ENCODE measurements around the gene DECR2. TPM values are rescaled to one million over a fixed set of nuclear protein-coding genes. Genes with fewer than 3 reads are reported as not detected.

DECR2 gene
- total and polyA plus RNA-seq, 2 of the 13 experiments (the other 11 are each of a cell fraction or from before 2014, with no cell fraction given), result 36.3 to 44.6 TPM

GRCh38 chr16:391885-392335 lies 9.8 kb upstream of the DECR2 start (continued):
- TF ChIP-seq ZKSCAN5 (CRISPR knock-in tag; IDR thresholded peaks at IDR 0.05), result peak; percentile 99
- no peak for TF ChIP-seq SOX13 (IDR thresholded peaks at IDR 0.05)
- TF ChIP-seq SOX13 (CRISPR knock-in tag; conservative IDR thresholded peaks at IDR 0.05 in 1 of 2, IDR thresholded peaks at IDR 0.05 in 1 of 2), result no peak
- TF ChIP-seq IRF2 (CRISPR knock-in tag; IDR thresholded peaks at IDR 0.05), result 0 out of 2 replicates have a peak, but pooled peaks have one; percentile 29
- TF ChIP-seq ZNF678 (CRISPR knock-in tag; IDR thresholded peaks at IDR 0.05), result no peak
- TF ChIP-seq ZNF501 (CRISPR knock-in tag; IDR thresholded peaks at IDR 0.05), result peak; percentile 39; the same call in 1 of the 2 replicates
- peak; percentile 84; the same call in 1 of the 2 replicates for TF ChIP-seq CBX5 (CRISPR knock-in tag; IDR thresholded peaks at IDR 0.05; ENCODE audit: borderline replicate concordance)
- TF ChIP-seq ZMYM2 (CRISPR knock-in tag; IDR thresholded peaks at IDR 0.05), result peak; percentile 91
- TF ChIP-seq RXRA (CRISPR knock-in tag; IDR thresholded peaks at IDR 0.05), result 0 out of 2 replicates have a peak, but pooled peaks have one; percentile 24
- TF ChIP-seq CTCF (CRISPR knock-in tag; IDR thresholded peaks at IDR 0.05), result peak; percentile 97
- TF ChIP-seq MXI1 (IDR thresholded peaks at IDR 0.05; ENCODE audit: borderline replicate concordance, low read depth, low read length), result 0 out of 3 replicates have a peak, but pooled peaks have one; percentile 40
- 0 out of 2 replicates have a peak, but pooled peaks have one; percentile 32 for TF ChIP-seq HNRNPL (IDR thresholded peaks at IDR 0.05; ENCODE audit: low read depth, low read length)
- peak; percentile 45; the same call in 1 of the 2 replicates for TF ChIP-seq ZNF574 (CRISPR knock-in tag; IDR thresholded peaks at IDR 0.05)
- TF ChIP-seq ZNF12 (CRISPR knock-in tag; IDR thresholded peaks at IDR 0.05), result peak; percentile 58; the same call in 1 of the 2 replicates
- TF ChIP-seq RAD21 (CRISPR knock-in tag; IDR thresholded peaks at IDR 0.05), result peak; percentile 94
- peak; percentile 65; the same call in 1 of the 2 replicates for TF ChIP-seq KDM1A (CRISPR knock-in tag; IDR thresholded peaks at IDR 0.05)
- TF ChIP-seq ZNF605 (CRISPR knock-in tag; IDR thresholded peaks at IDR 0.05), result 0 out of 2 replicates have a peak, but pooled peaks have one; percentile 42
- TF ChIP-seq MIXL1 (CRISPR knock-in tag; IDR thresholded peaks at IDR 0.05), result no peak
- peak; percentile 100 for TF ChIP-seq RBAK (CRISPR knock-in tag; IDR thresholded peaks at IDR 0.05)
- 0 out of 2 replicates have a peak, but pooled peaks have one; percentile 17 for TF ChIP-seq ELF3 (CRISPR knock-in tag; IDR thresholded peaks at IDR 0.05)
- peak; percentile 79 for TF ChIP-seq XRCC5 (optimal IDR thresholded peaks at IDR 0.05; ENCODE audit: low read length)

Measured in HepG2 (cell line).